ENCODE measurements around the gene CARD10.

DNA sequence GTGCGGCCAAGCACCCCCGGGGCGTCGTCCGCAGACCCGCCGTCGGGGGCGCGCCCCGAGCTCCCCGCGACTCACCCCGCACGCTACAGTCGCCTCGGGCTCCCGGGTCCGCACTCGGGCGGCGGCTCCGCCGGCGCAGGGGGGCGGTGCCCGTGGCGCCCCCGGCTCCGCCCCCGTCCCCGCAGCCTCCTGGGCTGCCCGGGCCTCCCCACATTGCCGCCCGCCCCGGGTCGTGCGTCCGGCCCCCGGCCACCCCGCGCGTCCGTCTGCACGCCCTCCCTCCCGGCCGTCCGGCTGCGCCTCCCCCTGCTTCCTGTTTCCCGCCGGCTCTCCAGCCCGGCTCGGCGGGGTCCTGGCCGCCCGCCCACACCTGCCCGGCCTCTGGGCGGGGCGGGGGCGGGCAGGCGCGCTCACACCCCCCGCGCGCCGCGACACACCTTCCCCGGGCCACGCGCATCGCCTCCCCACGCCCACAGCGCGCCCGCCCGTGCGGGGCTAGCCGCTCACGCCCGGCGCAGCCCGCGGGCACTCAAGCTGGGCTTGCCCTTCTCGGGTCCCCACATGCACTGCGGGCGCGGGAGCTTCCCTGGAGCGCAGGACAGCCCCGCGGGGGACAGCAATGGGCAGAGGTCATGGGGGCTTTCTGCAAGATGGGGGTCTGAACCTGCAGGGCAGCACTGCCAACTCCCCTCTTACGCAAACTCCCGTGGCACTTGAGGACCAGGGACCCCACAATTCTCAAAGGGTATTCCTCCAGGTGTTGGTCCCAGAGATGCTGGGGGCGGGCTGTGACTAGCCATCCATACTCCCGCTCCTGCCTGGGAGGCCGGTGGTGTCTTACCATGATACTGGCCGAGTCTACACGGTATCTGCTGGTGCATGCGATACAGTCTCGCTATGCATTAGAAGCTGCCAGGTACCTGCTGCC is at the start of gene CARD10:
- TF ChIP-seq CTCF (IDR thresholded peaks at IDR 0.05; ENCODE audit: low read depth, low read length) (no peak), EZH2phosphoT487 (IDR thresholded peaks at IDR 0.05; ENCODE audit: low read depth) (no peak)
